Omental fat pad (tissue), 4 donors: ENCODE results near the gene BLOC1S4. TPM values are rescaled to one million over a fixed set of nuclear protein-coding genes. Genes with fewer than 3 reads are reported as not detected.
"Not testable (repeated sequence)": the region's sequence is repeated elsewhere in the genome, so short reads cannot be mapped to it uniquely, and the experiment has no call there.

Experiments used
- ATAC-seq: fragments of 150-250 bp; one replicate; pipeline ENCODE4 v1.9.1; 2016; ENCODE audit warnings: mild to moderate bottlenecking, moderate library complexity; ENCODE audit not compliant: low FRiP score
- DNase-seq: peaks from one replicate; pipeline ENCODE4 v3.0.0-alpha.2; 2019; ENCODE audit warnings: low spot score
- total RNA-seq, 4 donors: library from RNA; depleted of rRNA; stranded (reverse); fragments of >200 nt; gene quantifications; one replicate each; pipeline ENCODE4 v1.1.0, GENCODE V29; 2016
- TF ChIP-seq, protein P1 (sequence below), 3 donors: fragments of 450-650 bp; IDR thresholded peaks; one replicate each; pipeline ENCODE4 v1.5.1; 2016 to 2017; ENCODE audit warnings: antibody characterized with exemption in 3 of 3, mild to moderate bottlenecking in 3 of 3, moderate library complexity in 2 of 3

BLOC1S4 gene
- total RNA-seq, 4 donors from 2014 or later = 12.3 to 23.3 (median 13.9) TPM

DNA sequence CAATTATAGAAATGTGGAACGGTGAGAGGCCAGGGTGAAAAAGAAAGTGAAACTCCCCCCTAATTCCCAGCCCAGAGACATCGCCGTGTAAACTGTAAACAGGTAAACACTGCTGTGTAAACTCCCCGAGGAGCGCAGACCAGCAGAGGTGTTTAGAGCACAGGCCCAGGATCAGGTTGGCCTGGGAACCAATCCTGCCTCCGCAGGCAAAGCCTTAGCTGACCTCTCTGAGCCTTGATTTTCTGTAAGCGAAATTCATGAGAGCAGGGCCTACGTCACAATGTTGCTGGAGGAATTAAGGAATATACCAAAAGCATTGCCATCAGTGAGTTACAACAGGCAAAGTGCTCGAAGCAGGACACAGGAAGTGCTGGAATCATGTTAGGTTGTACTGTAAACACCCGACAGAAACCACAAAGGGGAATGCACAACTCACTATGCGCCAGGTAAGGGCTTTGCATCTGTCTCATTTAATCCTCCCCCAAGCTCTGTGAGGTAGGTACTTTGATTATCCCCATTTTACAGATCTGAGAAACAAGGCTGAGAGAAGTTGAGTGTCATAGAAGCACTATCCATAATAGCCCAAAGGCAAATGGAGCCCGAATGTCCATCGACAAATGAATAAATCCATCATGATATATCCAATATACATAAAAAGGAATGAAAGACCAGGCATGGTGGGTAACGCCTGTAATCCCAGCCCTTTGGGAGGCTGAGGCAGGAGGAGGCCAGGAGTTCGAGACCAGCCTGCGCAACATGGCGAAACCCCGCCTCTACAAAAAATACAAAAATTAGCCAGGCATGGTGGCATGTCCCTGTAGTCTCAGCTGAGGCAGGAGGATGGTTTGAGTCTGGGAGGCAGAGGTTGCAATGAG is 35.9 kb downstream of the BLOC1S4 start:
- DNase-seq (no peak), ATAC-seq (no peak)
- TF ChIP-seq, protein P1, sequence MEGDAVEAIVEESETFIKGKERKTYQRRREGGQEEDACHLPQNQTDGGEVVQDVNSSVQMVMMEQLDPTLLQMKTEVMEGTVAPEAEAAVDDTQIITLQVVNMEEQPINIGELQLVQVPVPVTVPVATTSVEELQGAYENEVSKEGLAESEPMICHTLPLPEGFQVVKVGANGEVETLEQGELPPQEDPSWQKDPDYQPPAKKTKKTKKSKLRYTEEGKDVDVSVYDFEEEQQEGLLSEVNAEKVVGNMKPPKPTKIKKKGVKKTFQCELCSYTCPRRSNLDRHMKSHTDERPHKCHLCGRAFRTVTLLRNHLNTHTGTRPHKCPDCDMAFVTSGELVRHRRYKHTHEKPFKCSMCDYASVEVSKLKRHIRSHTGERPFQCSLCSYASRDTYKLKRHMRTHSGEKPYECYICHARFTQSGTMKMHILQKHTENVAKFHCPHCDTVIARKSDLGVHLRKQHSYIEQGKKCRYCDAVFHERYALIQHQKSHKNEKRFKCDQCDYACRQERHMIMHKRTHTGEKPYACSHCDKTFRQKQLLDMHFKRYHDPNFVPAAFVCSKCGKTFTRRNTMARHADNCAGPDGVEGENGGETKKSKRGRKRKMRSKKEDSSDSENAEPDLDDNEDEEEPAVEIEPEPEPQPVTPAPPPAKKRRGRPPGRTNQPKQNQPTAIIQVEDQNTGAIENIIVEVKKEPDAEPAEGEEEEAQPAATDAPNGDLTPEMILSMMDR (IDR thresholded peaks at IDR 0.05) = no peak

DNA sequence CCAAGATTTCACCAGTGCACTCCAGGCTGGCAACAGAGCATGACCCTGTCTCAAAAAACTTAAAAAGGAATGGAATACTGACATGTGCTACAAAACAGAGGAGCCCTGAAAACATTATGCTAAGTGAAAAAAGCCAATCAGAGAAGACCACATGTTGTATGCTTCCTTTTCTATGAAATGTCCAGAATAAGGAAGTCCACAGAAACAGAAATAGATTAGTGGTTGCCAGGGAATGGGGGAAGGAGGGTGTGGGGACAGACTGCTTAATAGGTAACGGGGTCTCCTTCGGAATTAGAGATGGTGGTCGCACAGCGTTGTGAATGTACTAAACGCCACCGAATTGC is 36.5 kb downstream of the BLOC1S4 start:
- TF ChIP-seq, protein P1 (IDR thresholded peaks at IDR 0.05) = no peak
- ATAC-seq (no peak), DNase-seq (no peak)

DNA sequence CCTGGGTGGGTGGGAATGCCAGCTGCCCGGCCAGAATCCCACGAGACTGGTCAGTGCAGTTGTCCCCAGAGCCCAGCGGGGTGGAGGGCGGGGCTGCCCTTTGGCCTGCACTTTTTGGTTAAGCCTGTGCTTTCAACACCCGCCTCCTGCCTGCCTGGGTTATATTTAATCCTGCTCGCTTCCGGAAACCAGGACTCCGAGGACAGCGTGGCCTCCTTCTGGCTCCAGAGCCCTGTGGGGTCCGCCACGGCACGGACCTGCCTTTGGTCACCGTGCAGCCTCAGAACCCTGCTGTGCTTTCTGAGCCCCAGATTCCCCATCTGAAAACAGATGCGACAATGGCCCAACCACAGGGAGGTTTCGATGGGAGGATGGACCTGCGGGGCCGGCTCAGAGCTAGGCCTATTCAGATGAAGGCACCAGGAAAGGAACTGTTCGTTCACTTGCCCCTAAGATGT is 37.2 kb downstream of the BLOC1S4 start:
- TF ChIP-seq, protein P1 (IDR thresholded peaks at IDR 0.05) = no peak
- ATAC-seq (no peak), DNase-seq (no peak)

DNA sequence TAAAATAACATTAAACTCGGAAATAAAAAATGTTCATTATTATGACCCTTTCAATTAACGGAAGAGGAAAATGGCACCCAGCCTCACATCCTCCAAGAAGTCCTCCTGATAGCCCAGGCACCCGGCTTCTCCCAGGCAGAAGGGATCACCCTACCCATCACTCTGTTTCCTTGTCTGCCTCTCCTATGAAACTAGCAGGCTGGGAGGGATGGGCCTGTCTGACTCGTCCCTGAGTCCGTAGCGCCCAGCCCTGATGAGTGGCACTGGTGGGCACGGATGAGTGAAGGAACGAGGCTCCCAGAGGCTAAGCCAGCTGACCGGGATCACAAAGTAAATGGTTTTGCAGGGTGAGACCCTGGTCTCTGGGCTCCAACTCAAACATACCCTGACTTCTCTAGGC is 37.9 kb downstream of the BLOC1S4 start:
- ATAC-seq = no peak
- DNase-seq = no peak
- TF ChIP-seq, protein P1 (IDR thresholded peaks at IDR 0.05) = no peak

DNA sequence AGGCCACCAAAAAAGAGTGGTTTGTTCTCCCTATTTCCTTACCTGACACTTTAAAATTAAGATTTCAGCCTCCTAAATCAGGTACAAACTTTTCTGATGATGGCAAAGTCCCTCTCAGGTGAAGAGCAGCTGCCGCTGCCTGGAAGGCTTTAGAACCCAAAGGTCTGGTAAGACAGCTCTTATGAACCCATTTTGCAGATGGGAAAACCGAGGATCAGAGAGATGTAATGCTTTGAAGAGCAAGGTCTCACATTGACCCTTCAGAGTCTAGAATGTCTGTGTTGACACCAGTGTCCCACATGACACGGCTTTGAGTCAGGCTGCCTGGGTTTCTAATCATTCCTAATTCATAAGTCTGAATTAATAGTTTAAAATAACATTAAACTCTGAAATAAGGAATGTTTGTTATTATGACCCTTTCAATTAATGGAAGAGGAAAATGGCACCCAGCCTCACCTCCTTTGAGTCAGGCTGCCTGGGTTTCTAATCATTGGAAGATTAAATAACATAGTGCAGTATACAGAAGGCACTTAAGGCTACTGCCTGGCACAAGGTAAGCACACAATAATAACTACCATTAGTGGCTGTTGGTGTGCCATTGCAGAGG is 38.6 kb downstream of the BLOC1S4 start:
- DNase-seq = no peak
- ATAC-seq = no peak
- TF ChIP-seq, protein P1 (IDR thresholded peaks at IDR 0.05) = no peak

DNA sequence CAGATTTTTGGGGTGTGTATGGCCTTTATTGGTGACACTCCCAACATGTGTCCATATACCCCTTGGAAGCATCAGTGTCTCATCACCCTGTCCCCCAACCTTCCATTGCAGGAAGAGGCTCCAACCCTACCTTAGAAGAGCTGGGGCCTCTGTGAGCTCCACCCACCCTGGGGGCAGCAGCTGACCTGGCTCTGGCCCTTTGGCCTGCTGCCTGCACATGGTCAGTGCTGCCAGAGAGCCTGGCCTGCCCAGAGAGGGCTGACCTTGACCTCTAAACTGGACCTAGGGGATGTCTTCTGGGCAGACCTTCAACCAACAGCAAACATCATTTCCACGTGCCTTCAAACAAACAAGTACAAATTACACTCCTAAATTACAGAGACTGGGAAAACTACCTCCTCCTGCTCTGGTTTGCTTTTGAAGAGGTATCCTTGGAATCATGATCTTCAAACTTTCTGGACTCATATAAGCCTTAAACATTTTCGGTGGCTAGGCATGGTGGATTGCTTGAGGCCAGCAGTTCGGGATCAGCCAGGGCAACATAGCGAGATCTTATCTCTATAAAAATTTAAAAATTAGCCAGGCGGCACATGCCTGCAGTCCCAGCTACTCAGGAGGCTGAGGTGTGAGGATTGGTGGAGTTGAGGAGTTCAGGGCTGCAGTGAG is 39.2 kb downstream of the BLOC1S4 start:
- DNase-seq (no peak), ATAC-seq (no peak)
- TF ChIP-seq, protein P1 (IDR thresholded peaks at IDR 0.05) = no peak

DNA sequence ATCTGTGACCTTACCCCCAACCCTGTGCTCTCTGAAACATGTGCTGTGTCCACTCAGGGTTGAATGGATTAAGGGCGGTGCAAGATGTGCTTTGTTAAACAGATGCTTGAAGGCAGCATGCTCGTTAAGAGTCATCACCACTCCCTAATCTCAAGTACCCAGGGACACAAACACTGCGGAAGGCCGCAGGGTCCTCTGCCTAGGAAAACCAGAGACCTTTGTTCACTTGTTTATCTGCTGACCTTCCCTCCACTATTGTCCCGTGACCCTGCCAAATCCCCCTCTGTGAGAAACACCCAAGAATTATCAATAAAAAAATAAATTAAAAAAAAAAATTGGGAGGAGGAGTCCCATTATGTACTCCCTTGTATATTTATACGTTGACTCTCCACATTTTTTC is 40.4 kb downstream of the BLOC1S4 start:
- not testable (repeated sequence) for ATAC-seq, DNase-seq
